Stimulated activated CD4-positive, alpha-beta T cell treated with anti-CD3 and anti-CD28 coated beads, Interleukin-2, amount 100 ng/mL, for 24 hours (primary cell): ENCODE results near the gene SLC6A4.

Source experiments
- DNase-seq, 2 donors: peaks; one replicate each; pipeline ENCODE4 v3.0.0-alpha.2; 2020

The SLC6A4 gene

DNA sequence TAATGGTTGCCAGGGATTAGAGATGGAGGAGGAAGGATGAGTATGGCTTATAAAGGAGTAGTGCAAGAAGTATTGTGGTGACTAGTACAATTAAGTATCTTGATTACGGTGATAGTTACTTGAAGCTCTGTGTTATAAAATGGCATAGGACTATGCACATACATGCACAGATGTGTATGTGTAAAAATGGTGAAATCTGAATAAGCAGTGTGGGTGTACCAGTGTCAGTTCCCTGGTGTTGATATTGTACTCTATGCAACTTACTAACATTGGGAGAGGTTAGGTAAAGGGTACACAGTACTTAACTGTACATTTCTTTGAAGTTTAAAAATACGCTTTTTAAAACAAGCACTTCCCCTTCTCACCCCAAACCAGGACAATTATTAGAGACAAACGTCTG is 70.3 kb downstream of the SLC6A4 start:
- DNase-seq, result no peak

GRCh38 chr17:30164531-30164930 is 71.0 kb downstream of the SLC6A4 start:
- DNase-seq, result no peak

DNA sequence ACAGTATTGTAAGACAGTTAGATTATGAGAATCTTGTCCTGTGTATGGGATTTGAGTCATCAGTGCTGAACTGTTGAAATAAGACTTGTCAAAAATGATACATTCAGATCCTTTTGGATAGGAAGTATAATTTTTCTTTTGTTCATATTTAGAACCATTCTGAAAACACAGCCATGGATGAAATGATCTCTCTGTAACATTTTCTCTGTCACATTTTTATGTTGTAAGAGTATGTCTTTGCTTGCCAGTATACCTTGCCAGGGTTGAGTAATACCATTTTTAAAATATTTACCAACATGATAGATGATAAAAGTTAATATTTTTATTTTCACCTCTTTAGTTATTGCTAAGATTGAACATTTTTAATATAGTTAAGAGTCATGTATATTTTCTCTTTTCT is 73.9 kb downstream of the SLC6A4 start:
- DNase-seq, result no peak

DNA sequence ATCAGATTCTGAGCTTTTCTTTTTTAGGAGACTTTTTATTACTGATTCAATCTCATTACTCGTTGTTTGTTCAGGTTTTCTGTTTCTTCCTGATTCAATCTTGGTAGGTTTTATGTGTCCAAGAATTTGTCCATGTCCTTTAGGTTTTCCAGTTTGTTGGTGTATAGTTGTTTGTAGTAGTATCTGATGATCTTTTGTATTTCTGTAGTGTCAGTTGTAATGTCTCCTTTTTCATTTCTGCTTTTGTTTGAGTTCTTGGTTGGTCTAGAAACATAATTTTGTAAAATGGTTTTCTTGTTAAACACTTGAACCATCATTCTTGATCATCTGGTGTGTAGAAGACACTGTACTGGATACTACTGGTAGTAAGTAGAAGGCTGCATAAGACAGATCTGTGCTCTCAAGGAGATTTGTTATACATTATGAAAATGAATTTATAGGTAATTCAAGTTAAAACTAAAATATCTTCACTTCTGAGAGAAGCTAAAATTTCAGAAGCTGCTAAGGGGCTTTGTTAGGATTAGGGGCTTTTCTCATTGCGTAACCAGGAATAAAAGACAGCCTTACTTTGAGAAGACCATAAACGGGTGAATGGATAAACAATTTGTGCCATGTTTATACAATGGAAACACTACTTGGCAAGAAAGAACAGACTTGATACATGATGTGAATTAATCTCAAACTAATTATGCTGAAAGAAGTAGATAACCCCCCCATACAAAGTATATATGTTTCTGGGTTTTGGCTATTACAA is 74.9 kb downstream of the SLC6A4 start:
- no peak for DNase-seq

DNA sequence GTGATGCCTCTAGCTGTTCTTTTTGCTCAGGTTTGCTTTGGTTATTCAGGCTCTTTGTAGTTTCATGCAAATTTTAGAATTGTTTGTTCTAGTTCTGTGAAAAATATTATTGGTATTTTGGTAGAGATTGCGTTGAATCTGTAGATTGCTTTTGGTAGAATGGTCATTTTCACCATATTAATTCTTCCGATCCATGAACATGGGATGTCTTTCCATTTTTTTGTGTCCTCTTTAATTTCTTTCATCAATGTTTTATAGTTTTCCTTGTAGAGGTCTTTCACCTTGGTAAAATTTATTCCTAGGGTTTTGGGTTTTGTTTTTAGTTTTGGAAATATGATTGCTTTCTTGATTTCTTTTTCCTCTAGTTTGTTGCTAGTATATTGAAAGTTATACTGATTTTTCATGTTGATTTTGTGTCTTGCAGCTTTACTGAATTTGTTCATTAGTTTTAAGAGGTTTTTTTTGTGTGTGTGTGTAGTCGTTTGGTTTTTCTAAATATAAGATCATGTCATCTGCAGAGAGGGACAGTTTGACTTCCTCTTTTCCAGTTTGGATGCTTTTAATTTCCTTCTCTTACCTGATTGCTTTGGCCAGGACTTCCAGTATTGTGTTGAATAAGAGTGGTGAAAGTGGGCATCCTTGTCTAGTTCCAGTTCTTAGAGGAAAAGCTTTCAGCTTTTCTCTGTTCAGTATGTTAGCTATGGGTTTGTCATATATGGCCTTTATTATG is 76.4 kb downstream of the SLC6A4 start:
- DNase-seq, result no peak

DNA sequence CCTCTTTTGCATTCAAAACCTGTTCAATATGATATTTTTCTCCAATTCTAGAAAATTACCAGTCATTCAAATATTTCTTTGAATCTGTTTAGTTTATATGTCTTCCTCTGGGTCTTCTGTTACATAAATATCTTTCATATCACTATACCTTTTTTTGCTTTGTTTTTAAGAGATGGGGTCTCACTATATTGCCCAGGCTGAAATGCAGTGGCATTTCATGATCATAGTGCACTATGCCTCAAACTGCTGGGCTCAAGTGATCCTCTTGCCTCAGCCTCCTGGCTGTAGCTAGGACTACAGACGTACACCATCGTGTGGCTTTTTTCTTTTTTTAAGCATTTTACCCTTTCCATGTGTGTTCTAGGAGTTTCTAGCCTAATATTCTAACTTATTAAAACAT is 80.1 kb downstream of the SLC6A4 start:
- no peak for DNase-seq

DNA sequence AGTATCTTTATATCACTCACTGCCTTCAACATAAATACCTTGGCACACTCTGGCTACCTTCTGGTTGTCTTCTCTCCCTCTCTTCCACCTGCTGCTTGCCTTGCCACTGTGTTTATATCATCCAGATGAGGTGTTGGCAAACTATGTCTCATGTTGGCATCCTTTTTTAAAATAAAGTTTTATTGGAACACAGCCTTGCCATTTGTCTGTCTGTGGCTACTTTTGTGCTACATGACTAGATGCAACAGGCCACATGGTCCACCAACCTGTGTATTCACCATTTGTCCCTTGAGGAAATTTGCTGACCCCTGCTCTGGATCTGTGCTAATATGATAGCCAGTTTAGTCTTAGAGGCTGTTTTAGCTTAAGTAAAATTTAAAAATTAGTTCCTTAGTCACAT is 82.0 kb downstream of the SLC6A4 start:
- DNase-seq, result no peak

- no peak for DNase-seq
These were observed 84.0 kb downstream of the SLC6A4 start for GRCh38 chr17:30151471-30151870.

DNA sequence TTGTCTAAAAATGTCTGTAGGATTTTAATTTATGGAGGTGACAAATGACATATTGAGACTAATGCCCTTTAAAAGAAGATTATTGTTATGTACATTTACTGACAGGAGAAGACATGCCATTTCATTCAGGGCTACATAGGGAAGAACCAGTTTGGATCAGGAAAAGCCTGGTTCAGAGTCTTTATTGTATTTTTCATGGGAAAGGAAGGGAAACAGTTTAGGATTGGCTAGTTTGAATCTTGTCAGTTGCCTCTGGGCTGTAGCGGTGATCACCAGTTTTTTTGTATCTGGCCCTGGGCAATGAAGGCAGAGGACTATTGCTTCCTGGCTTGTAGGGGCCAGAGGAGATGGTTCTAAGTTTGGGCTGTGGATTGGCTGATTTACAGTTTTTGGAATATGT is 87.1 kb downstream of the SLC6A4 start:
- DNase-seq, result no peak

DNA sequence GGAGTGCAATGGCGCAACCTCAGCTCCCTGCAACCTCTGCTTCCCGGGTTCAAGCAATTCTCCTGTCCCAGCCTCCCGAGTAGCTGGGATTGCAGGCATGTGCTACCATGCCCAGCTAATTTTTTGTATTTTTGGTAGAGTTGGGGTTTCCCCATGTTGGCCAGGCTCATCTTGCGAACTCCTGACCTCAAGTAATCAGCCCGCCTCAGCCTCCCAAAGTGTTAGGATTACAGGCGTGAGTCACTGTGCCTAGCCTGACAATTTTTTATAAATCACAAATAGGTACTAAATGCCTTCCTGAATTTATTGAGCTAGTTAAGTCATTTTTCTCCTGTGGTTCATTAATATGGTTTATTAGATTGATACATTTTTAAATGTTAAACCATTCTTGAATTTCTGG is 87.6 kb downstream of the SLC6A4 start:
- DNase-seq, result peak in 1 of 2 donors; percentile 13
